Testis (tissue), 3 donors: ENCODE data around the gene ROPN1B. TPM values are rescaled to one million over a fixed set of nuclear protein-coding genes. Genes with fewer than 3 reads are reported as not detected.

ENCODE experiments used
- DNase-seq: peaks from one replicate; pipeline ENCODE4 v3.0.0-alpha.2; 2019
- H3K27ac ChIP-seq, 2 donors: fragments of 200-600 bp; sonication (generic); one replicate each; pipeline ENCODE4 v1.5.1; 2019
- H3K27me3 ChIP-seq: fragments of 200-600 bp; sonication (generic); one replicate; pipeline ENCODE4 v1.5.1; 2019
- H3K36me3 ChIP-seq: fragments of 200-600 bp; sonication (generic); one replicate; pipeline ENCODE4 v1.5.1; 2017; ENCODE audit warnings: low read depth; ENCODE audit errors: missing control alignments
- H3K4me1 ChIP-seq: fragments of 200-600 bp; sonication (generic); one replicate; pipeline ENCODE4 v1.5.1; 2019
- H3K4me3 ChIP-seq, 2 donors: fragments of 200-600 bp; sonication (generic); one replicate each; pipeline ENCODE4 v1.5.1; 2017 to 2019
- H3K9me3 ChIP-seq: fragments of 200-600 bp; sonication (generic); one replicate; pipeline ENCODE4 v1.5.1; 2017
- CTCF ChIP-seq, 3 experiments: fragments of 450-650 bp in 2 of 3; fragments of 200-600 bp in 1 of 3; sonication (generic) in 1 of 3; IDR thresholded peaks; one replicate each; pipeline ENCODE4 v1.5.1; 2016 to 2019; ENCODE audit warnings: antibody characterized with exemption in 3 of 3, mild to moderate bottlenecking in 2 of 3, moderate library complexity in 1 of 3
- POLR2A ChIP-seq: fragments of 450-650 bp; IDR thresholded peaks from one replicate; pipeline ENCODE4 v1.6.1; 2017; ENCODE audit warnings: antibody characterized with exemption, mild to moderate bottlenecking, moderate library complexity
- WGBS, 2 donors: methylation state at CpG; one replicate each; pipeline ENCODE4 v1.1.5; 2018; 5-methylcytosine and 5-hydroxymethylcytosine counted together
- intact Hi-C: fragments of 100-400 bp; cut with DNase I; formaldehyde crosslinking; loops from one replicate; pipeline ENCODE4 v1.15.1; 2023; ENCODE audit warnings: low total_unique reads
- polyA plus RNA-seq: library from polyadenylated mRNA; stranded (reverse); fragments of 350-450 nt; fragmentation: Illumina TruSeq; extraction: RNeasy Lipid Tissue Mini Kit (QIAGEN cat#74804); gene quantifications from one replicate; pipeline ENCODE4 v1.2.3, GENCODE V29; 2014; ENCODE audit warnings: low read depth, low replicate concordance; ENCODE audit not compliant: insufficient read depth
- total RNA-seq, 2 donors: library from RNA; depleted of rRNA; stranded (reverse); fragments of >200 nt; gene quantifications; one replicate each; pipeline ENCODE4 v1.2.3, GENCODE V29; 2016

ROPN1B gene
- total and polyA plus RNA-seq, 3 donors from 2014 or later: 123 to 534 (median 239) TPM

GRCh38 chr3:126018995-126019394 is 50.0 kb downstream of the ROPN1B start:
- H3K4me1 ChIP-seq: peaks cover 14% of the 10 kb centered on the region

GRCh38 chr3:126019683-126020082 is 50.7 kb downstream of the ROPN1B start:
- Histone ChIP-seq H3K4me3 (no peak overlapping the region), H3K27ac (no peak overlapping the region), H3K4me1 (peaks cover 14% of the 10 kb centered on the region), H3K9me3 (no peaks in the 10 kb centered on the region), H3K27me3 (no peaks in the 10 kb centered on the region), H3K36me3 (no peaks in the 10 kb centered on the region)
- DNase-seq: no peak
- TF ChIP-seq CTCF (IDR thresholded peaks at IDR 0.05): no peak
- TF ChIP-seq POLR2A: no peak
- intact Hi-C loops: no loop called here
- WGBS, 2 donors: 82 to 98% methylated on average over 3 to 5 of the region's 5 CpGs

More at GRCh38 chr3:126018995-126019394, 50.0 kb downstream of the ROPN1B start:
- TF ChIP-seq POLR2A (no peak), CTCF (IDR thresholded peaks at IDR 0.05) (no peak)
- DNase-seq: no peak
- H3K27me3 ChIP-seq: no peaks in the 10 kb centered on the region
- no peaks in the 10 kb centered on the region for H3K36me3 ChIP-seq
- intact Hi-C loops: no loop called here
- 90% methylated on average over 7 of the region's 7 CpGs for WGBS, 2 donors
- H3K27ac ChIP-seq: no peak overlapping the region
- H3K9me3 ChIP-seq: no peaks in the 10 kb centered on the region
- no peak overlapping the region for H3K4me3 ChIP-seq

GRCh38 chr3:126021224-126021623 is 52.2 kb downstream of the ROPN1B start:
- no peak for TF ChIP-seq POLR2A
- no peak for TF ChIP-seq CTCF (IDR thresholded peaks at IDR 0.05)
- Histone ChIP-seq H3K4me1 (peaks cover 14% of the 10 kb centered on the region), H3K9me3 (no peaks in the 10 kb centered on the region), H3K36me3 (no peaks in the 10 kb centered on the region), H3K4me3 (no peak overlapping the region), H3K27ac (peak overlapping the region in 1 of 2 donors; percentile 8), H3K27me3 (no peaks in the 10 kb centered on the region)
- peak; percentile 70 for DNase-seq
- 52 to 74% methylated on average over 5 of the region's 5 CpGs for WGBS, 2 donors
- intact Hi-C loops: no loop called here

GRCh38 chr3:126021702-126022101 is 52.7 kb downstream of the ROPN1B start:
- H3K9me3 ChIP-seq: no peaks in the 10 kb centered on the region
- TF ChIP-seq POLR2A (no peak), CTCF (IDR thresholded peaks at IDR 0.05) (no peak)
- H3K4me1 ChIP-seq: peaks cover 14% of the 10 kb centered on the region
- DNase-seq: no peak
- 62 to 80% methylated on average over 1 of the region's 1 CpG for WGBS, 2 donors
- peak overlapping the region in 1 of 2 donors; percentile 8 for H3K27ac ChIP-seq
- no peak overlapping the region for H3K4me3 ChIP-seq
- intact Hi-C loops: no loop called here
- no peaks in the 10 kb centered on the region for H3K27me3 ChIP-seq
- no peaks in the 10 kb centered on the region for H3K36me3 ChIP-seq

GRCh38 chr3:126022741-126023359 is 53.9 kb downstream of the ROPN1B start:
- DNase-seq: no peak
- H3K9me3 ChIP-seq: no peaks in the 10 kb centered on the region
- H3K4me1 ChIP-seq: peaks cover 14% of the 10 kb centered on the region
- 62 to 70% methylated on average over 7 to 10 of the region's 10 CpGs for WGBS, 2 donors
- no peaks in the 10 kb centered on the region for H3K36me3 ChIP-seq
- intact Hi-C loops: no loop called here
- no peak overlapping the region for H3K4me3 ChIP-seq
- no peak overlapping the region for H3K27ac ChIP-seq
- TF ChIP-seq CTCF (IDR thresholded peaks at IDR 0.05): no peak
- TF ChIP-seq POLR2A: no peak
- no peaks in the 10 kb centered on the region for H3K27me3 ChIP-seq
